ENCODE results near the gene AKAP12.

Gene AKAP12, protein sequence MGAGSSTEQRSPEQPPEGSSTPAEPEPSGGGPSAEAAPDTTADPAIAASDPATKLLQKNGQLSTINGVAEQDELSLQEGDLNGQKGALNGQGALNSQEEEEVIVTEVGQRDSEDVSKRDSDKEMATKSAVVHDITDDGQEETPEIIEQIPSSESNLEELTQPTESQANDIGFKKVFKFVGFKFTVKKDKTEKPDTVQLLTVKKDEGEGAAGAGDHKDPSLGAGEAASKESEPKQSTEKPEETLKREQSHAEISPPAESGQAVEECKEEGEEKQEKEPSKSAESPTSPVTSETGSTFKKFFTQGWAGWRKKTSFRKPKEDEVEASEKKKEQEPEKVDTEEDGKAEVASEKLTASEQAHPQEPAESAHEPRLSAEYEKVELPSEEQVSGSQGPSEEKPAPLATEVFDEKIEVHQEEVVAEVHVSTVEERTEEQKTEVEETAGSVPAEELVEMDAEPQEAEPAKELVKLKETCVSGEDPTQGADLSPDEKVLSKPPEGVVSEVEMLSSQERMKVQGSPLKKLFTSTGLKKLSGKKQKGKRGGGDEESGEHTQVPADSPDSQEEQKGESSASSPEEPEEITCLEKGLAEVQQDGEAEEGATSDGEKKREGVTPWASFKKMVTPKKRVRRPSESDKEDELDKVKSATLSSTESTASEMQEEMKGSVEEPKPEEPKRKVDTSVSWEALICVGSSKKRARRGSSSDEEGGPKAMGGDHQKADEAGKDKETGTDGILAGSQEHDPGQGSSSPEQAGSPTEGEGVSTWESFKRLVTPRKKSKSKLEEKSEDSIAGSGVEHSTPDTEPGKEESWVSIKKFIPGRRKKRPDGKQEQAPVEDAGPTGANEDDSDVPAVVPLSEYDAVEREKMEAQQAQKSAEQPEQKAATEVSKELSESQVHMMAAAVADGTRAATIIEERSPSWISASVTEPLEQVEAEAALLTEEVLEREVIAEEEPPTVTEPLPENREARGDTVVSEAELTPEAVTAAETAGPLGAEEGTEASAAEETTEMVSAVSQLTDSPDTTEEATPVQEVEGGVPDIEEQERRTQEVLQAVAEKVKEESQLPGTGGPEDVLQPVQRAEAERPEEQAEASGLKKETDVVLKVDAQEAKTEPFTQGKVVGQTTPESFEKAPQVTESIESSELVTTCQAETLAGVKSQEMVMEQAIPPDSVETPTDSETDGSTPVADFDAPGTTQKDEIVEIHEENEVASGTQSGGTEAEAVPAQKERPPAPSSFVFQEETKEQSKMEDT (N-terminal part only)

DNA sequence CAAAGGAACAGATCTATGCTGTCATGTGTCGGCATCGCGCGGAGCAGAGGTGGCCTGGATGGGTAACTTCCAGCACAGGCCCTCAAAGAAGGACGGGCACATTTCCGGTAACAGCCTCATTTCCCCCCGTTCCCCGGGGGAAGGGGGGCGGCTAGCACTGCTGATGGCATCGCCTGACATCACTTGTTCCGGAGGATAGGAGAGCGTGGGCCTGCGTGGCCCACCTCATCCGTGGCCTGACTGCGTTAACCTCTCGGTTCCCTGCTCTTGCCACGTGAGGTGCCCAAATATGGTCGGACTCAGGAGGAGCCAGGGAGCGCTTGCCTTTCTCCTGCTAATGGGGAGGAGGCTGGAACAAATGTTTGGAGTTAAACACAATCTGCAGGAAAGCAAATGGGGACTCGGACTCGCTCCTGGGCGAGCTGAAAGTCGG is at the start of gene AKAP12:
Gene AKAP12, plus strand, starts transcription at position 365 of the 433 bp plus-strand sequence. CDS start 596 bp downstream, outside the sequence.
- DNase-seq (ENCODE audit: low read depth, low spot score) = no peak

DNA sequence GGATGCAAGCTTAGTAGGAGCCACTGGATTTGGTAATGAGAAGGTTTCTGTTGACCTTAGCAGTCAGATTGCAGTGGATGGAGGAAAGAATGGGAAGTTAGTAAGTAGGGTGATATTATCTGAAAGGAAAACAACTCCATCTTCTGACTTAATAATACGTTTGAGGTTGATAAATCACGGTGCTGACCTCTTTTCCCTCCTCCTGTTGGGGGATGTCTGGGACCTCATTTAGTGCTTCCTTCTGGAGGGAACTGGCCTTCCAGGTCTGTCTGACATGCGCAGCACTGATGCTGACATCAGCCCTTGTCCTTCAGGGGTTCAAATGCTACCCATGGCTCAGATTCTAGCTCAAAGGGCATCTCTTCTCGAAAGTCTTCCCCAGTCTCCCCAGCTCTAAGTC is 48.2 kb upstream of the AKAP12 start:
- DNase-seq (ENCODE audit: low read depth, low spot score) = no peak

DNA sequence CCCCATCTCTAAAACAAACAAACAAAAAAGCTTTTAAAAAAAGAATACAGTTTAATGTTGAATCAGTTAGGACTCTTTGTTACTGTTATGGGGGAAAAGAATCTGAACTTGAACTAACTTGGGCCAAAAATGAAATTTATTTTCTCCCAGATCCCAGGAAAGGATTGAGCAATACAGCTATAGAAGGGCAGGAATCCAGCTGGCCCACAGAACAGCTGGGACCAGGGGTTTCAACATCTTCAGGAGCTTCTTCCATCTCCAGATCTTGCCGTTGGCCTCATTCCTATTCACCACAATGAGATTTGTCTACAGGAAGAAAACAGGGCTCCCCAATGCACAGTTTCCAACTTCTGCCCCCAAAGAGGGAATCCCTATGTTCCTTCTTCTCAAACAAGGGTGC is 43.2 kb upstream of the AKAP12 start:
- no peak for DNase-seq (ENCODE audit: low read depth, low spot score)

DNA sequence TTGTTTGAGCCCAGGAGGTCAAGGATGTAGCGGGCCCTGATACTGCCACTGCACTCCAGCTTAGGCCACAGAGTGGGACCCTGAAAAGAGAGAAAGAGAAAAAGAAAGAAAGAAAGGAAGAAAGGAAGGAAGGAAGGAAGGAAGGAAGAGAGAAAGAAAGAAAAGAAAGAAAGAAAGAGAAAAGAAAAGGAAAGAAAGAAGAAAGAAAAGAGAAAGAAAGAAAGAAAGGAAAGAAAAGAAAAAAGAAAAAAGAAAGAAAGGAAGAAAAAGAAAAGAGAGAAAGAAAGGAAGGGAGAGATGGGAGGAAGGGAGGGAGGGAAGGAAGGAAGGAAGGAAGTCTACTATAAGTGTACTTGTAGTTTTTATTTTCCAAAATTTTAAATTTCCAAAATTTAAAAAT is 42.2 kb upstream of the AKAP12 start:
- no peak for DNase-seq (ENCODE audit: low read depth, low spot score)

DNA sequence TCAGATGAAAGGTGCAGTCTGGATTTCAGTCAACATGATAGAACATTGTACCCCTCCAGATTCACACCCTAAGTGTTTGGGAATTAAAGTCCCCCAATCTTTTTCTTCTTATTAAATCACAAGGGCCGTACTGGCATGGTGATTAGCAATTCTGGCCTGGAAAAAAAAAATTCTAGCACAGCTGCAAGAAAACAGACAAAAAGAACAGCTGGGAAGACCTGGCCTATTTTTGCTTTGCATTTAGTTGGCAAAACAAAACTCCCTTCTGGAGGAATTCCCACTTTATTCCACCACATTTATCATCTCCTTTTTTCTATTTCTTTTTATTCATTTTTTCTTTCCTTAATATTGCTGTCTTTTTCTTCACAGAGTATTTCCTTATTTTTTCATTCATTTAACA is 39.8 kb upstream of the AKAP12 start:
- DNase-seq (ENCODE audit: low read depth, low spot score) = no peak

GRCh38 chr6:151205721-151206600 is 33.8 kb upstream of the AKAP12 start:
- no peak for DNase-seq (ENCODE audit: low read depth, low spot score)

- DNase-seq (ENCODE audit: low read depth, low spot score) = no peak
Measured at GRCh38 chr6:151207674-151208073, 32.1 kb upstream of the AKAP12 start.

- no peak for DNase-seq (ENCODE audit: low read depth, low spot score)
Measured at GRCh38 chr6:151209071-151209831, 30.5 kb upstream of the AKAP12 start.

DNA sequence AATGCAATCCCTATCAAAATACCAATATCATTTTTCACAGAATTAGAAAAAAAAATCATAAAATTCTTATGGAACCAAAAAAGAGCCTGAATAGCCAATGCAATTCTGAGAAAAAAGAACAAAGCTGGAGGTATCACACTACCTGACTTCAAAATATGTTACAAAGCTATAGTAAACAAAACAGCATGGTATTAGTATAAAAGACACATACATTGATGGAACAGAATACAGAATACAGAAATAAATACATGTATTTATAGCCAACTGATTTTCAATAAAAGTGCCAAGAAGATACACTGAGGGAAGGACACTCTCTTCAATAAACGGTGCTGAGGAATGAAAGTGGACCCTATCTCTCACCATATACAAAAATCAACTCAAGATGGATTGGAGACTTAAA is 28.7 kb upstream of the AKAP12 start:
- DNase-seq (ENCODE audit: low read depth, low spot score) = no peak

DNA sequence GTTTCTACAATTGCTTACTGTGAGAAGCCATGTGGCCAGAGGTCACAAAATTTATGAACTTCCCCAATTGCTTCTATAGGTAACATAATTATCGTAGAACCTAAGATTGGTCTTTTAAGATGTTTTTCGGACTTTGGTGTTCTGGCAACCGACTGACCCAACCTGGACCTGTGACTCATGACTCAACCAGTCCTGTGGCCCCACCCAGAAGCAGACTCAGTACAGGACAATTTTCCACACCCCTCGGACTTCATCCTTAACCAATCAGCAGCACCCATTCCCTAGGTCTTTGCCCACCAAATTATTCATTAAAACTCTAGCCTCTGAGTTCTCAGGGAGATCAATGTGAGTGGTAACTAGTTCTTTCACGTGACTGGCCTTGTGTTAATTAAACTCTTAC is 26.4 kb upstream of the AKAP12 start:
- no peak for DNase-seq (ENCODE audit: low read depth, low spot score)

- DNase-seq (ENCODE audit: low read depth, low spot score) = no peak
Measured at GRCh38 chr6:151215999-151216398, 23.8 kb upstream of the AKAP12 start.

DNA sequence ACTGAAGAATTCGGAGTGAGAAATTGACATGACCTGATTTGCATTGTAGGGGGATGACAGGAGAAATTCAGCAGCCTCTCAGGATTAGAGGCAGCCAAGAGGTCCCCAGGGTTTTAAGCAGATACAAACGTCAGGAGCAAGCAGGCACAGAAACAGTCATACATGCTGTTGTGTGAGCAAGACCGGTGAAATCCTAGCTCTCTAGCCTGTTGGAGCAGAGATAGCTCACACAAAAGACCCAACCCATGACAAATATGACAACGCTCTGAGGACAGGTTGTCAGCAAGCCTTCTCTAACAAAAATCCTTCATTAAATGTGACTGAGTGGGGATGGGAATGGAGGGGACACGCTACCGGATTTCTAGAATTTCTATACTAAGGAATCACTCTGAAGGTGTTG is 23.0 kb upstream of the AKAP12 start:
- no peak for DNase-seq (ENCODE audit: low read depth, low spot score)

GRCh38 chr6:151219192-151219591 is 20.6 kb upstream of the AKAP12 start:
- DNase-seq (ENCODE audit: low read depth, low spot score) = no peak

DNA sequence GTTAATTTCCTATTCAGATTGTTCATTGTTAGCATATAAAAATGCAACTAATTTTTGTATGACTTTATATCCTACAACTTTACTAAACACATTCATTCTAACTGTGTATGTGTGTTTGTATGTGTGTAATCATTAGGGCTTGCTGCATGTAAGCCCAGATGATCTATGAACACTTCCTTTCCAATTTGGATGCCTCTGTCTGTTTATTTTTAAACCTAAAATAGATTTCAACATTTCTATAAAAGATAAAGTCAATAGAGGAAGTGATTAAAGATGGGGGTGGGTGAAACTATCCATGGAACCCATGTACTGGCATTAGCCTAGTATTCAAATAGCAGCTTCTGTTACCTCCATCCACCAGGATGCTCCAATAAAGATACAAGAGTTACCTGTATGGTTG is 15.7 kb upstream of the AKAP12 start:
- DNase-seq (ENCODE audit: low read depth, low spot score) = no peak

DNA sequence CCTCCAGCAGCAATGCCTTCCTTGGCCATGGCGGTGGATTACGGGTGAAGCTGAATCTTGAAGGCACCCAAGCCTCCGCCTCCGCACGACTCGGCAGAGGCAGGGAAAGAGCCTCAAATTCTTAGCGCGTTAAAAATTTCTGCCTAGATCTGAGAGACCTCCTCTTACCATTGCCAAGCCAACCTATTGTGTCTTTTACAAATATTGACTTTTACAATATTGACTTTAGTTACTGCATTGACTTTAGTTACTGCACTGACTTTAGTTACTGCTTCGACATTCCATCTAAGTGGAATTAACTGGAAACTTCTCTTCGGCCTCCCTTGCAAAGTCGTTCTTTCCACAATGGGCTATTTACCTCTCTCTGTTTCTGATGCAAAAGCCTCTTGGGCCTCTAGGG is 13.8 kb upstream of the AKAP12 start:
- no peak for DNase-seq (ENCODE audit: low read depth, low spot score)

- DNase-seq (ENCODE audit: low read depth, low spot score) = no peak
Measured at GRCh38 chr6:151228788-151229400, 10.9 kb upstream of the AKAP12 start.

DNA sequence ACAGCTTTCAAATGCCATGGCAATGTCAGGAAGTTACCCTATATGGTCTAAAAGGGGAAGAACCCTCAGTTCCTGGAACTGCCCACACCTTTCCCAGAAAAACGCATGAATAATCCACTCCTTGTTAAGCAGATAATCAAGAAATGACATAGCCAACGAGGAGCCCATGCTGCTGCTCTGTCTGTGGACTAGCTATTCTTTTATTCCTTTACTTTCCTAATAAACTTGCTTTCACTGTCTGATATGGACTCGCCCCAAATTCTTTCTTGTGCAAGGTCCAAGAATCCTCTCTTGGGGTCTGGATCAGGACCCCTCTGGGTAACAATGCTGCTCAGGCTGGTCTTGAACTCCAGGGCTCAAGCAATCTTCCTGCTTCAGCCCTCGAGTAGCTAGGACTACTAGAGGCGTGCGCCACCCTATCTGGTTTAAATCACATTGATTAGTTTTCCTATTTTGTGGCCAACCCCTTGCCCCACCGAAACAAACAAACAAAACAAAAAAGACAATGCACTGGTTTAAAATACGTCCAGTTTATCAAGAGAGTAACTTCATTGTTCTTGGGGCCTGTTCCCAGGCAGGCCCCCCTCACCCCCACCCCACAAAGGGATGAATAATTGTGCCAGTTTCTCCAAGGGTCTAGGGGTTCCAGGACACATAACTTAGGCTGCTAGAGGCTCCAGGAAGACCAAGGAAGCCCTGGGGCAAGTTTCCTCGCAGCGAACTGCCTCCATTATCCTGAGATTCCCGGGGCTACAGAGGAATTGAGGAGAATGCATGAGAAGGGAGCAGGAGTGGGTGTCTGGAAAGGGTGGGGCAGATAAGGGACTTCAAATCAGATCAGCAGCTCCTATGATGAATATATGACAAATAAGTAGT is 10.1 kb upstream of the AKAP12 start:
- DNase-seq (ENCODE audit: low read depth, low spot score) = no peak

- no peak for DNase-seq (ENCODE audit: low read depth, low spot score)
Measured at GRCh38 chr6:151230277-151230577, 9.5 kb upstream of the AKAP12 start.

DNA sequence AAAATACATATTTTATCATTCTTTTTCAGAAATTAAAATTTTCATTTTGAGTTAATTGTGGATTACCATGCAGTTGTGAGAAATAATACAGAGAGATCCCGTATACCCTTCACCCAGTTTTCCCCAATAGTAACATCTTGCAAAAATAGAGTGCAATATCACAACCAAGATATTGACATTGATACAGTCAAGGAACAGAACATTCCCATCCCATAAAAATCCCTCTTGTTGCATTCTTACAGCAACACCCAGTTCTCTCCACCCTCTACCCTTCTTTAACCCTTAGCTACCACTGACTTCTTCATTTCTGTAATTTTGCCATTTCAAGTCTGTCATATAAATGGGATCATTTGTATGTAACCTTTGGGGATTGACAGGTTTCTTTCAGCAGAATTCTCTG is 6.9 kb upstream of the AKAP12 start:
- DNase-seq (ENCODE audit: low read depth, low spot score) = no peak

Measured in smooth muscle cell of the brain vasculature (primary cell).